Measurements from ENCODE around the gene ATP2B1.

Gene ATP2B1

DNA sequence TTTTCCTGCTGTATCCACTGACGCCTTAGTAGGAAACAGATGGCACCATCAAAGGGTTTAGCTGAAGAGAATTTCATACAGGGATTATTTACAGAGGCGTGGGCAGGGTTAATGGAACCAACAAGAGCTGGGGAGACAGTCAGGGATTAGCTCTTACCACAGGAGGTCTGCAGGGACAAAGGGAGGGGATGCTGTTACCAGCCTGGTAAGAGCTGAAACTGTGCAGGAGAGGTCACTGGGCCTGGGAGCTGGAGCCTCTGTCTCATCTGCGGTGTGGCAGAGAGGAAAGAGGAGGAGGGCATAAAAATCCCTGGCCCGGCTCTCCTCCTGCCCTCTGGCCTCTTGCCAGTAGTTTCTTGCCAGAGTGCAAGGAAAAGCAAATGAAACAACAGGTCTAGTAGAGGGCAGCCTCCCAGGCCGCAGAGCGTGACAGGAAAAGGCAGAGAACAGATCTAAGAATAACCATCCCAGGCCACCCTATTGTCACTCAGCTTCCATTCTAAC, 163.9 kb downstream of the ATP2B1 start:
- in situ Hi-C loops (cut with MboI; ENCODE audit: low sequenced_read_pairs) = no loop called here

DNA sequence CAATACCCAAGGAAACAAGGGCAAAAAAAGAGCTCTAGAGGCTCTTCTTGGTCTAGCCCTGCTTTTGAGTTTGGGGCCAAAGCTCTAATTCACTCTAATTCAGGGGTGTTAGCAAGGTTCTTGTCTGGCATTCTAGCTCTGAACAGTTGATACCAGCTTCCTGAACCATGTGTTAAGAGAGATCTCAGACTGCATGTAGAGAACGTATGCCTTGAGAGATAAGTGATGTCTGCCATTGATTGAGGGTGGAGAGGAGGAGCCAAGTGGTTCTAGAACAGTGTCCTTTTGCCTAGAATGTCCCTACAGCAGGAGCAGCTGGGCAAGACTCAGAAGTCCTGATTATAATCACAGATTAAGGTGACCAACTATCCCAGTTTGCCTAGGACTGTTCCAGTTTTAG, 164.6 kb downstream of the ATP2B1 start:
- in situ Hi-C loops (cut with MboI; ENCODE audit: low sequenced_read_pairs) = no loop called here

DNA sequence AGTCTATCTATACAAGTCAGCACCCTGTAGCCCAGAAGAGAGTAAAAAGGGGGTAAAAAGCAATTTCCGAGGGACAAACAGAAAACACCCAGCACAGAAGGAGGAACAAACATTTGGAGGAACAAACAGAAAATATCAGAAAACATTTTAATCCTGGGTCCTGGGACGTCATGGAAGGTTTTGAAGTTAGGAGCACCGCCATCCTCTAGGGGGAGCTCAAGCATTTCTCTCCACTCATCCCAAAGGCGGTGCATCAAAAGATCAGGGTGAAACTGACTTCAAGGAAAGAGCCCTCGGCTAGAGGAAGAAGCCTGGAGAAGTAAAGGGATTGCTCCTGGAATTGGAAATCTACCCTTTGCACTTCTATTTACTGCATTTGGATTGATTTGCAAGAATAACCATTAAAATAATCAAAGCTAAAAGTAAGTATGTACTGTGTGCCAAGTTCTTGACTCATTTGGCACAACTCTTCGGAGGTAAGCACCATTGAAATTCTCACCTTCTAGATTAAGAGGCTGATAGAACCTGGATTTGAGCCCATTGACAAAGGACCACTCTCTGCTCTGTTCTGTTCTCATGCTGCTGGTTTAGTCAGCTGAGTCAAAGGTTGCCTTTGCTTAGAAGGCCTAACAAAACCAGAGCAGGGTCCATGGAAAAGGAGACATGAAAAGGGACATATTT, 165.6 kb downstream of the ATP2B1 start:
- in situ Hi-C loops (cut with MboI; ENCODE audit: low sequenced_read_pairs) = no loop called here

DNA sequence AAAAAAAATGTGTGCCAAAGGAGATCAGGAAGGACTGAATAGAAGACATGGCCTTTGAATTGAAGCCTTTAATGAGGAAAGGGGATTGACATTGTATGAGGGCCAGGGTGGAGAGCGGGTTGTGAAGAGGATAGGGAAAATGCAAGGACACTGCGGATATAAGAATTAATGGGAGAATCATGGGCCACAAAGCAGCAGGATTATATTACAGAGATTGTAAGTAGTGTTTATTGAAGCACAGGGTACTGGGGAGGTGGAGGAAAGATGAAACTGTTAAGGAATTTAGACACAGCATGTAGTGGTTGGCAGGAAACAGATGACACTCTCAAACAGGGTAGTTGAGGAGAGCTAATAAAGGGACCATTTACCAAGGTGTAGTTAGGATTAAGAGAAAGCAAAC, 166.4 kb downstream of the ATP2B1 start:
- in situ Hi-C loops (cut with MboI; ENCODE audit: low sequenced_read_pairs) = no loop called here

DNA sequence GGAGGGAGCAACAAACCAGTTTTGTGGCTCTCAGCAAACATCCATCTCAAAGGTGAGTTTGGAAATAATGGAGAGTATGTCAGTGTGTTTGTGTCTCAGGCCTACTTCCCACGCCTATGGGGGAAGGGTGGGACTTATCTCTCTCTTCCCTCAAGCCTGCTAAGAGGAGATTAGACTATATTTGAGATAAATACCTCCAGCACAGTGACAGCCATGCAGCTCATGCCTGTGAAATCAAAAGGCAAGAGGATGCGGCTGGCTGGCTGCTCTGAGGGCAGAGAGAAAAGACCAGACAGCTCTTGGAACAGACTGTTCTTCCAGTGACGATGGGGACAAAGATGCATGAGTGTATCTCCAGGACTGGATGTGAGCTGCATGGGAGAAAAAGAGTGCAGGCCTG, 168.1 kb downstream of the ATP2B1 start:
- in situ Hi-C loops (cut with MboI; ENCODE audit: low sequenced_read_pairs) = no loop called here

DNA sequence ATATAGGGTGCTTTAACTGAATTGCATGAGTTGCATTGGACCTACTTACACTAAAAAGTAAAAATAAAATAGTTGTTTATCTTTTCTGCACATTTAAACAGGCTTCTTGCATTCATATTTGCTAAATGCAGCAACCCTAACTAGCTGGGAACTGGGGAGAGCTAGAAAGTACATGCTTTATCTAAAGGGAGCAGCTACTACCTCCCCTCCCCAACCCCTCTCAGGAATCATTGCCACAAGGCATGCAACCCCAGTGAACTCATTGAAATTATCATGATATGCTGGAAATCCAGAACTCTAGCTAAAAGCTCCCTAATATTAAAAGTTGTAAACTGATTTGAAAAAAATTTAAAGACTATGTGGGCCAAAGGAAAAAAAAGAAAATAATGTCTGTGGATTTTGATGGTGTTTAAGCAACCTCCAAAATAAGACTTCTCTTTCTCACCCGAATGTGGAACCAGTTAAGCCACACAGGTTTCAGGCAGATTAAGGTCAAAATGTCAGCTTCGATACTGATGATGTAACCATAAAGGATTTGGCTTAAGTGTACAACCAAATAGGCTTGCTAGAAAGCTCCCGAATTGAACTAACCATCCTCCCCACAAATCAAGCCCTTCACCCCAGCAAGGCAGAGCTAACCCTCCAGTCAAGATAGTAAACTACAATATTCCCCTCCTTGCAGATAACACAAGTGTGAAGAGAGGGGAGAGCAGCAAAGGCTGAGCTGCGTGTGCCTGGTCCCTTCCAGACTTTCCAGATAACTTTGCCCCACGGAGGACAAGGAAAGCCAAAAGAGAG, 169.0 kb downstream of the ATP2B1 start:
- in situ Hi-C loops (cut with MboI; ENCODE audit: low sequenced_read_pairs) = no loop called here

DNA sequence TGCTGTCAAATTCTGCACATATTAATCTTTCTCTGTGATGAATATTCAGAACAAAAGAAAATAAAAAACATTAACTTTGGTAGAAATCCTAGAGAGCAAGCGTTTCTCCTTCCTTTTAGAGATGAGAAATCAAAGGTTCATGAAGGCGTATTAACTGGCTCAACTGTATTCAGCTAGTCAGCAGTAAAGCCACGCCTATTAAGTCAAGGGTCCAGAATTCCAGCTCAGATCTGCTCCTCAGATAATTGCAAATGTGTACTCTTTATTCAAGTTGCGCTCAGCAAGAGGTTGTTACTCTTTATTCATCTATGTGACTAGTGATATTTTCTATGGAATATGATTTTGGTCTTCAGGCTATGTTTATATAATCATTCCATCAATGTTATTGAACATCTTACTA, 169.7 kb downstream of the ATP2B1 start:
- in situ Hi-C loops (cut with MboI; ENCODE audit: low sequenced_read_pairs) = no loop called here

All from hTERT RPE-1 (cell line).